GM19397 (cell line): ENCODE data around the gene CCDC12.
A peak's percentile ranks its signal among the peaks of the same experiment; 100 is the strongest.
"Not testable (repeated sequence)": the region's sequence is repeated elsewhere in the genome, so short reads cannot be mapped to it uniquely, and the experiment has no call there.

Experiments
- ATAC-seq: cut with Tn5 transposase; IDR thresholded peaks from one replicate; pipeline ENCODE4 v1.9.1; 2021; ENCODE audit warnings: mild to moderate bottlenecking, moderate library complexity; ENCODE audit not compliant: unreplicated experiment

The CCDC12 gene

DNA sequence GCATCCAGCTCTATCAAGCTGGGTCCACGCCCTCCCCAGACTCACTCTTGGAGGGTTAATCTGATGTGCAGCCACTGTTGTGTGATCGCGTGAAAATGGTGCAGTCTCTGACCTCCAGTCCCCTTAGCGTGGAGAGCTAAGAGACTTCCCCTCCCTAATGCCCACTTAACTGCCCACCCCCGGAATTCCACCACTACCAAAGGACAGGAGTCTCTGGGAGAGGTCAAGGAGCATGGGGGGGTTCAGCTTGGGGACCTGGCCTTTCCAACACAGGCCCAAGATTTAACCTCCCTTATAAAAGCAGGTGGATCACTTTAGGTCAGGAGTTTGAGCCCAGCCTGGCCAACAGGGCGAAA is 48.8 kb downstream of the CCDC12 start:
- ATAC-seq: no peak

- peak; percentile 50 for ATAC-seq
Measured at GRCh38 chr3:46926871-46927717, 49.5 kb downstream of the CCDC12 start.

GRCh38 chr3:46926447-46926846 is 50.1 kb downstream of the CCDC12 start:
- no peak for ATAC-seq

DNA sequence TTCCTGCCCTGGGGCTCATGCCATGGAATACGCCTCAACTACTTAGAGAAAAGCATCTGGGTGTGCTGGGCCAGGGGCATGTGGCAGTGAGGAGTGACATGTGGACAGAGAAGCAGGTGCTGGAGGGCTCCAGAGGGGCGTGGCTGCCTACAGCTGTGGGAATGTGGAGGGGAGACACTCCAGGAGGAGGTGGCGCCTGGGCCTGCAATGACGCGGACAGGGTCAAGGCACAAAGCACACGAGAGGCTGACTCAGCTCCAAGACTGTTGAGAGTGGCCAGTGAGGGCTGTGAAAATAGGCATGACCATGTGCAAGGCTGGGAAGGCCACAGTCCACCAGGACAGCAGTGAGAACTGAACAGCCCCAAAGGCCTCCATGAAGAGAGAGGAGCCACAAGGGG is 50.5 kb downstream of the CCDC12 start:
- ATAC-seq: no peak

- ATAC-seq: no peak
Measured at GRCh38 chr3:46925585-46925934, 51.0 kb downstream of the CCDC12 start.

GRCh38 chr3:46924921-46925584 is 51.5 kb downstream of the CCDC12 start:
- ATAC-seq: no peak

- ATAC-seq: no peak
Measured at GRCh38 chr3:46923559-46924350, 52.8 kb downstream of the CCDC12 start.

- ATAC-seq: no peak
Measured at GRCh38 chr3:46922871-46923558, 53.5 kb downstream of the CCDC12 start.

DNA sequence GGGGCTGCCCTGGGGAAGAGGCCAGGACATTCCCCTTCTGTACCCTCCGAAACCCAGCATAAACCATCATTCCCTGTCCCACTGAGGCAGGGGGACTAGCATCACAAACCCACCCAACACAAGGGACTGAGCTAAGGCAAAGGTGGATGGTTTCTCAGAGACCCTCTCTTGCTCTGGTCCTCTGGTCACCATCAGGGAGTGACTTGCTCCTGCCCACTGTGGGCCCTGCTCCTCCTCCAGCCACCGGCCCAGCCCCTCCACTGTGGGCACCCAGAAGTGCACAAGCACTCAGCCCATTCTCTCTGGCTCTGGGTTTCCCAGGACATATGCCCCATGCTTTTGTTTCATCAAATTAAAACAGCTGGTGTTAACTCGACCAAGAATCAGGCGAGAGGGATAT is 54.1 kb downstream of the CCDC12 start:
- ATAC-seq: no peak

- no peak for ATAC-seq
Measured at GRCh38 chr3:46921871-46922271, 54.7 kb downstream of the CCDC12 start.

DNA sequence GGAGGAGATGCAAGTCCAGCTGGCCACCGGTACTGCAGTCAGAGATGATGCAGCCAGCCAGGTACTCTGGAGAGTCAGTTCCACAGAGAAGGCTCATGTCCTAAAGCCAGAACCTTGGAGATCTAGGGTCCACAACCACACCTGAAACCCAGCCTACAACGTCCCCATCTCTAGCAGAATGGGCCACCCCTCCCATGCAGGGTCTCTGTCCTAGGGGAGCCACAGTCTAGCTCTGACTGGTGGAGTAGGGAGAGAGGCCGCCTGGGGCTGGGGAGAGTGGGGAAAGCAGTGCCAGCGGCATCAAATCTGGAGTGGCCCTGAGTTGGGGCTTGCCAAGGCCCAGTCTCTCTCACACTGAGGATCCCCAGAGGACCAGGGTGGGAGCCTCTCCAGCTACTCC is 55.5 kb downstream of the CCDC12 start:
- ATAC-seq: no peak

GRCh38 chr3:46918634-46919033 is 57.9 kb downstream of the CCDC12 start:
- no peak for ATAC-seq

DNA sequence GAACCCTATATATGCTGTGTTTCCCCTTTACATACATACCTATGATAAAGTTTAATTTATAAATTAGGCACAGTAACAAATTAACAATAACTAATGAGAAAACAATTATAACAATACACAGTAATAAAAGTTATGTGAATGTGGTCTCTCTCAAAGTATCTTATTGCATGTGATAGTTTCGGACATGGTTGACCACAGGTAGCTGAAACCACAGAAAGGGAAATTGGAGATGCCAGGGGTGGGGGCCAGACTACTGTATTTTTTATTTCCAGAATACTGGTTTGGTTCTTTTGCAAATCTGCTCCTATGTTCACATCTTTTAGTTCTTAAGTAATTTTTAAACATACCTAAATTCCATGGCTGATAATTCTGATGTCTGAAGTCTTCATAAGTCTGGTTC is 58.3 kb downstream of the CCDC12 start:
- ATAC-seq: no peak

DNA sequence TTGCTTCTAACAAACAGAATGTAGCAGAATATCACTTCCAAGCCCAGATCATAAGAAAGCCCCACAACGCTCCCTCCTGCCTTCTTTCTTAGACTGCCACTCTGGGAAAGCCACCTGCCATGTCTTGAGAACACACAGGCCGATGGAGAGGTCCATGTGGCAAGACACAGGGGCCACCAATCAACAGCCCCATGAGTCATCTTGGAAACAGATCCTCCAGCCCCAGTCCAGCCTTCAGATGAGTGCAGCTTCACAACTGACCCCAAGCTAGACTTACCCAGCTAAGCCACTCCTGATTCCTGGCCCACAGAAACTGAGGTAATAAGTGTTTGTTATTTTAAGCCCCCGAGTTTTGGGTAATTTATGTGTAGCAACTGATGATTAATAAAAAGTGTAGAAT is 59.3 kb downstream of the CCDC12 start:
- no peak for ATAC-seq

DNA sequence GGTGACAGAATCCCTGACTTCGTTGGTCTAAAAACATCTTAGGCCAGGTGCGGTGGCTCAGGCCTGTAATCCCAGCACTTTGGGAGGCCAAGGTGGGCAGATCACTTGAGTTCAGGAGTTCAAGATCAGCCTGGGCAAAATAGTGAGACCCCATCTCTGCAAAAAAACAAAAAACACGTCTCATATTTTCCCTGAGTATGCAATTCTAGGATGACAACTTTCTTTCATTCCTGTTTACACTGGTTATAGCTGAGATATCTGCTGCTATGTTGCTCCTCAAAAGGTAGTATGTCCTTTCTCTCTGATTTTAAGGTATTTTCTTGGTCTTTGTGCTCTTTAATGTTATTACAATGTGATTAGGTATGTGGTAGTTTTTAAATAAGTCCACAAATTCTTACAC is 59.7 kb downstream of the CCDC12 start:
- no peak for ATAC-seq

GRCh38 chr3:46916278-46916677 is 60.3 kb downstream of the CCDC12 start:
- no peak for ATAC-seq

- no peak for ATAC-seq
Measured at GRCh38 chr3:46915297-46915822, 61.2 kb downstream of the CCDC12 start.

DNA sequence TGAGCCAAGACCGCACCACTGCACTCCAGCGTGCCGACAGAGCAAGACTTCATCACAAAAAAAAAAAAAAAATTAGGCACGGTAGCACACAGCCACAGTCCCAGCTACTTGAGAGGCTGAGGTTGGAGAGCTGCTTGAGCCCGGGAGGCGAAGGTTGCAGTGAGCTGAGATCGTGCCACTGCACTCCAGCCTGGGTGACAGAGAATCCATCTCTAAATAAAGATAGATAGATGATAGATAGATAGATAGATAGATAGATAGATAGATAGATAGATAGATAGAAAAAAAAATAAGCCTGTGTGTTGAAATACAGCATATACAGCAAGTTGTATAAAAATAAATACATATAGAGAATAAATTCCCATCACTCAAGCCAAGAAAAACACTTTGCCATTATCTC is 61.7 kb downstream of the CCDC12 start:
- no peak for ATAC-seq

- no peak for ATAC-seq
Measured at GRCh38 chr3:46913644-46914043, 62.9 kb downstream of the CCDC12 start.

GRCh38 chr3:46912986-46913385 is 63.6 kb downstream of the CCDC12 start:
- no peak for ATAC-seq

DNA sequence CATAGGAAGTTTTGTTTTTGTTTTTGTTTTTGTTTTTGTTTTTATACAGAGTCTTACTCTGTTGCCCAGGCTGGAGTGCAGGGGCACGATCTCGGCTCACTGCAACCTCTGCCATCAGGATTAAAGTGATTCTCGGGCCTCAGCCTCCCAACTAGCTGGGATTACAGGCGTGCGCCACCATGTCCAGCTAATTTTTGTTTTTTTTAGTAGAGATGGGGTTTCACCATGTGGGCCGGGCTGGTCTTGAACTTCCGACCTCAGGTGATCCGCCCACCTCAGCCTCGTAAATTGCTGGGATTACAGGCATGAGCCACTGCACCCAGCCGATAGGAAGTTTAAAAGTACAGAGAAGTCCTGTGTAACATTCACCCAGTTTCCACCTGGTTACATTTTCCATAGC is 65.6 kb downstream of the CCDC12 start:
- ATAC-seq: not testable (repeated sequence)
